KG1 (cell line): Measurements from ENCODE around the gene FLT4.

ENCODE experiments used
- DNase-seq: peaks from one replicate; lab custom pipeline; 2025; lab: John Stamatoyannopoulos, UW

Gene FLT4

GRCh38 chr5:180592176-180592575 lies 57.2 kb downstream of the FLT4 start:
- no peak for DNase-seq

GRCh38 chr5:180591311-180591887 lies 58.0 kb downstream of the FLT4 start, which contains the start of gene SCGB3A1:
Gene SCGB3A1 (minus strand): TSS chr5:180591499. CDS start chr5:180591462, 37 bp downstream.
- no peak for DNase-seq

GRCh38 chr5:180590543-180591310 lies 58.7 kb downstream of the FLT4 start:
- no peak for DNase-seq

GRCh38 chr5:180589771-180590542 lies 59.4 kb downstream of the FLT4 start:
- DNase-seq: no peak

- DNase-seq: no peak
Observed at GRCh38 chr5:180586870-180587269, 62.5 kb downstream of the FLT4 start.

- DNase-seq: no peak
Observed at GRCh38 chr5:180586204-180586603, 63.2 kb downstream of the FLT4 start.

- DNase-seq: no peak
Observed at GRCh38 chr5:180583738-180584137, 65.7 kb downstream of the FLT4 start.

- no peak for DNase-seq
Observed at GRCh38 chr5:180580681-180581080, 68.7 kb downstream of the FLT4 start.

GRCh38 chr5:180575571-180575970 lies 73.8 kb downstream of the FLT4 start:
- DNase-seq: no peak

GRCh38 chr5:180568914-180569313 lies 80.5 kb downstream of the FLT4 start:
- DNase-seq: no peak

- DNase-seq: no peak
Observed at GRCh38 chr5:180563994-180564393, 85.4 kb downstream of the FLT4 start.

- no peak for DNase-seq
Observed at GRCh38 chr5:180558232-180558631, 91.2 kb downstream of the FLT4 start.

GRCh38 chr5:180557217-180557809 lies 92.1 kb downstream of the FLT4 start:
- DNase-seq: no peak

GRCh38 chr5:180555168-180555921 lies 94.1 kb downstream of the FLT4 start:
- no peak for DNase-seq

- no peak for DNase-seq
Observed at GRCh38 chr5:180553530-180553929, 95.9 kb downstream of the FLT4 start.
